Thoracic aorta (tissue), 2 donors: ENCODE results near the gene PTPRN2. TPM values are rescaled to one million over a fixed set of nuclear protein-coding genes. Genes with fewer than 3 reads are reported as not detected.

ENCODE experiments used
- ATAC-seq: fragments of 150-250 bp; one replicate; pipeline ENCODE4 v1.8.0; 2017; ENCODE audit warnings: low read depth; ENCODE audit not compliant: insufficient number of reproducible peaks, low FRiP score
- DNase-seq: peaks from one replicate; pipeline ENCODE4 v3.0.0-alpha.2; 2020; ENCODE audit warnings: low spot score
- H3K27ac ChIP-seq, 2 donors: fragments of 200-600 bp; sonication (generic); 1 replicate in 1 of 2; 2 replicates in 1 of 2; pipeline ENCODE4 v1.5.1; 2016; ENCODE audit warnings: mild to moderate bottlenecking in 2 of 2, moderate library complexity in 2 of 2
- H3K27me3 ChIP-seq: fragments of 200-600 bp; sonication (generic); replicated peaks from 2 replicates; pipeline ENCODE4 v1.6.0; 2016; ENCODE audit warnings: mild to moderate bottlenecking; ENCODE audit not compliant: insufficient read depth
- H3K36me3 ChIP-seq: fragments of 200-600 bp; sonication (generic); one replicate; pipeline ENCODE4 v1.5.1; 2016
- H3K4me1 ChIP-seq, 2 donors: fragments of 200-600 bp; sonication (generic); 1 replicate in 1 of 2; 2 replicates in 1 of 2; pipeline versions ENCODE4 v1.5.1 to v1.6.0; 2016; ENCODE audit warnings: low read depth in 2 of 2, mild to moderate bottlenecking in 1 of 2; ENCODE audit not compliant: control insufficient read depth in 1 of 2
- H3K4me3 ChIP-seq: fragments of 200-600 bp; sonication (generic); 2 replicates; pipeline ENCODE4 v1.5.1; 2016; ENCODE audit warnings: mild to moderate bottlenecking
- H3K9me3 ChIP-seq: fragments of 200-600 bp; sonication (generic); 2 replicates; pipeline ENCODE4 v1.5.1; 2016
- total RNA-seq, 2 donors: library from RNA; depleted of rRNA; stranded (reverse); fragments of >200 nt; gene quantifications; one replicate each; pipeline versions ENCODE4 v1.1.0 to v1.2.3, GENCODE V29; 2016
- TF ChIP-seq, protein P1 (sequence below): fragments of 200-600 bp; sonication (generic); IDR thresholded peaks from one replicate; pipeline ENCODE4 v1.5.1; 2019; ENCODE audit warnings: antibody characterized with exemption

The PTPRN2 gene
- total RNA-seq, 2 donors from 2014 or later, result 2.2 to 3.1 TPM

DNA sequence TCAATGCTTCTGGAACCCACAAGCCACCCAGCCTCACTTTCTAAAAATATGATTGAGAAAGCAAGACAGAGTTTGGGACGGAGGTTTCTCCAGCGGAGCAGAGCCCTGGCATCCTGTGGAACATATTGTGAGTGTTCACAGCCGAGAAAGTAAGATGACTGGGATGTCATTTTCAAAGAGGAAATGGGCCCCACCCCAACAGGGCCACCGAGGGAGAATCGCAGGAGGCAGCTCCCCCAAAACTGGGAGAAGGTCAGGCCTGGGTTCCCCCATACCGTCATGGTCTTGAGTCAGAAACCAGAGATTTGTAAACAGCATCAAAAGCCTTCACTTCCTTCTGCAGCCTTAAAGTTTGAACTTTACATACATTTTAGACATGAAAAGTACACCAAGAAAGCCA lies 560.0 kb downstream of the PTPRN2 start:
- H3K27me3 ChIP-seq, result no peaks in the 10 kb centered on the region
- H3K4me1 ChIP-seq, result no peaks in the 10 kb centered on the region
- ATAC-seq (no peak), DNase-seq (no peak)
- H3K36me3 ChIP-seq, result no peaks in the 10 kb centered on the region
- H3K9me3 ChIP-seq, result no peaks in the 10 kb centered on the region
- TF ChIP-seq, protein P1, sequence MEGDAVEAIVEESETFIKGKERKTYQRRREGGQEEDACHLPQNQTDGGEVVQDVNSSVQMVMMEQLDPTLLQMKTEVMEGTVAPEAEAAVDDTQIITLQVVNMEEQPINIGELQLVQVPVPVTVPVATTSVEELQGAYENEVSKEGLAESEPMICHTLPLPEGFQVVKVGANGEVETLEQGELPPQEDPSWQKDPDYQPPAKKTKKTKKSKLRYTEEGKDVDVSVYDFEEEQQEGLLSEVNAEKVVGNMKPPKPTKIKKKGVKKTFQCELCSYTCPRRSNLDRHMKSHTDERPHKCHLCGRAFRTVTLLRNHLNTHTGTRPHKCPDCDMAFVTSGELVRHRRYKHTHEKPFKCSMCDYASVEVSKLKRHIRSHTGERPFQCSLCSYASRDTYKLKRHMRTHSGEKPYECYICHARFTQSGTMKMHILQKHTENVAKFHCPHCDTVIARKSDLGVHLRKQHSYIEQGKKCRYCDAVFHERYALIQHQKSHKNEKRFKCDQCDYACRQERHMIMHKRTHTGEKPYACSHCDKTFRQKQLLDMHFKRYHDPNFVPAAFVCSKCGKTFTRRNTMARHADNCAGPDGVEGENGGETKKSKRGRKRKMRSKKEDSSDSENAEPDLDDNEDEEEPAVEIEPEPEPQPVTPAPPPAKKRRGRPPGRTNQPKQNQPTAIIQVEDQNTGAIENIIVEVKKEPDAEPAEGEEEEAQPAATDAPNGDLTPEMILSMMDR, result no peak
- H3K27ac ChIP-seq, result no peak overlapping the region
- no peak overlapping the region for H3K4me3 ChIP-seq

DNA sequence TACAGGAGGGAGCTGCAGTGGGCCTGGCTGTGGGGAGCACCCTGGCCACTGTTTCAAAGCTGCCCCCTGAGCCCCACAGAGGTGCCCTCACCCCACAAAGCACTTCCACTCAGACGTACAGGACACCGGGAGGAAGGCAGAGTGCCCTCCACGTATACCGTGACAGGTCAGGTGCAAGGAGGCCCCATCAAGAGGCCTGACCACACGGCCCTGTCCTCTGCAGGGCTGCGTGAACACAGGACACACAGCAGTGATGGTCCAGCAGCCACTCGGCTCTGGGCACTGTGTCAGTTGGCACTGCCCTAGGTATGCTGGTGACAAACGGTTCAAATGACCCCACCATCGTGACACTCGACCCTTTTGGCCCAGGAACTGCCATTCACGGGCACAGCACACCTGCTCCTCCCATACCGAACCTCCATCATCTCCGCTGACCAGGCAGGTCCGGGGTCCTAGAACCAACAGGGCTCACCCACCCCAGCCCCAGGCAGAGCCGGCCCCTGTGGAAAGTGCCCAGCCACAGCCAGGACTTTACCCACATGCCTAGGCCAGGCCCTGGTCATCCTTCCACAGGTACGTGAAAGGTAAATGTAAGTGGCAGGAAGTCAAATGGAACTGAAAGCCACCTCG lies 560.9 kb downstream of the PTPRN2 start:
- DNase-seq (no peak), ATAC-seq (no peak)
- TF ChIP-seq, protein P1, result no peak
- H3K4me1 ChIP-seq, result no peaks in the 10 kb centered on the region
- no peaks in the 10 kb centered on the region for H3K9me3 ChIP-seq
- H3K36me3 ChIP-seq, result no peaks in the 10 kb centered on the region
- H3K4me3 ChIP-seq, result no peak overlapping the region
- no peak overlapping the region for H3K27ac ChIP-seq
- no peaks in the 10 kb centered on the region for H3K27me3 ChIP-seq

DNA sequence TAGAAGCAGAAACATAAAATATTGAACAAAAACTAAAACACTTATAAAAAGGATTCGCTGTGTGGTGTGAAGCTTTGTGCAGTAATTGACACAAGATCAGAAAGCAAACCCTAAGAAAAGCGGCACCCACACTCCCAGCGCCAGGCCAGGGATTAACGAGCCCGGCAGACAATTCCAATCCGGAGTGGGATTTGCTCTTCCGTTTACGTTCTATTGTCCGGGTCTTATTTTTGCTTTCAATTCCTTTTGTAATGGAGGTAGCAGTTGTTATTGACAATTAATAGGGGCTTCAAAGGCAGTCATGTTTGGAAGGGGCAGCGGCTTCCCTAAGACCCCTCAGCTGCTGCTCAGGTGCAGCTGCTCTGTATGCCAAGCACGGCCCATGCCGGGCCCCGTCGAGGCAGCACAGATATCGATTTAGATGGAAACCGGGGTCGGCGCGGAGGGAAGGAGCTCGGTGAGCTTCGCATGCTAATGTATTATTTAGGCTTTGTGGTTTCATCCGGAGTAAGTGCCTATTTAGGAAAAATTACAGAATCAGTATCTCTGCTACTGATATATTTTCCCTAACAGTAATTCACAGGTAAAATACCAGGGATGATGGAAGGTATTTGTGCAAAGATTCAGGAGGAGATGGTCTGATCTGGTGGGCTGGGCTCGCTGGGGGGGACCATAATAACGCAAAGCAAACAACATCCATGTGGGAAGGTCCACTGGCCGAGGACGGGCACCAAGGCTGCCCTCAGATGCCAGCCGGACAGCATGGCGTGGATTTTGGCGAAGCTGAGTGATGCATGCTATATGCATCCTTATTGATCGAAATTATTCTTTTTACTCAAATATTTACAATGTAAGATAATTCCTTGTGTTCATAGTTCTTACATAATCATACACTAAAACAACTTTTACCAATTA lies 561.7 kb downstream of the PTPRN2 start:
- no peak overlapping the region for H3K27ac ChIP-seq
- no peak for DNase-seq
- H3K4me3 ChIP-seq, result no peak overlapping the region
- ATAC-seq, result no peak
- no peaks in the 10 kb centered on the region for H3K27me3 ChIP-seq
- no peaks in the 10 kb centered on the region for H3K9me3 ChIP-seq
- no peaks in the 10 kb centered on the region for H3K4me1 ChIP-seq
- TF ChIP-seq, protein P1, result no peak
- H3K36me3 ChIP-seq, result no peaks in the 10 kb centered on the region

DNA sequence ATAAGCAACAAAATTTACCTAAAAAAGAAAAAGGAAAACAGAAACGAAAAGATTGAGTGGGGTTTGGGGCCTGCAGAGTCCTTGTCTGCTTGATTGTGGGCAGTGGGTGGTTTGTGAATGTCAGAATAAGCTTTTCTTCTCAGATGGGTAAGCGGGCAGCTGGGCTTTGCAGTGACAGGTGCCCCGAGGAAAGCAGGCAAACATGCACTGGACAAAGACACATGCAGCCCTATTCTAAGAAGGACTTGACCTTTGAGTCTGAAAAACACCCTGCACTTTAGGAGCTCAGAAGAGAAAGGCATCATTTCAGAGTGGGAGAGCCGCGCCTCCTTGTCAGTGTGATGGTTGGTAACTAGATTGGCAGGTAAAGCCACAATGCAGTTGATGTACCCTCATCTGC lies 562.7 kb downstream of the PTPRN2 start:
- TF ChIP-seq, protein P1, result no peak
- Histone ChIP-seq H3K4me3 (no peak overlapping the region), H3K27ac (no peak overlapping the region), H3K36me3 (no peaks in the 10 kb centered on the region), H3K4me1 (no peaks in the 10 kb centered on the region), H3K27me3 (no peaks in the 10 kb centered on the region), H3K9me3 (no peaks in the 10 kb centered on the region)
- ATAC-seq, result no peak
- DNase-seq, result no peak

DNA sequence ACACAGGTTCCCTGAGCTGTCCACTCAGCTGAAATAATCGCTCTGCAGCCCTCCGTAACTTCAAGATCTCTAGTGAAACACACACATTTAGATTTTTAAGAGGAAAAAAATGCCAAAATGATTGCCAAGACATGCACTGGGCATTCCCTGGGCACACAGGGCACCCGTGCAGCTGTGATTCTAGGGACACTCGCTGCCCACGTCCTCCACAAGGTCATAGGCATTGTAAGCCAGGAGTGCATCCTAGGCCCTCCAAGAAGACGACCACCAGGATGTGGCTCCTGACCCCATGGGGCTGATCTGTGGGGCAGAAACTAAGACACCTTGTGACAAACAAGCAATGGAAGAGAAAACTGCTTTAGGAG lies 563.3 kb downstream of the PTPRN2 start:
- DNase-seq (no peak), ATAC-seq (no peak)
- Histone ChIP-seq H3K36me3 (no peaks in the 10 kb centered on the region), H3K4me3 (no peak overlapping the region), H3K4me1 (no peaks in the 10 kb centered on the region), H3K9me3 (no peaks in the 10 kb centered on the region), H3K27ac (no peak overlapping the region), H3K27me3 (no peaks in the 10 kb centered on the region)
- TF ChIP-seq, protein P1, result no peak
